H1 (cell line): ENCODE data around the gene HBA2. TPM values are rescaled to one million over a fixed set of nuclear protein-coding genes. Genes with fewer than 3 reads are reported as not detected.
"Not testable (repeated sequence)": the region's sequence is repeated elsewhere in the genome, so short reads cannot be mapped to it uniquely, and the experiment has no call there.

Experiments used
- CTCF ChIA-PET: fragments of 300-600 bp; sonication (Branson Sonifier 250); formaldehyde crosslinking; loops from one replicate; lab custom pipeline; 2021; ENCODE audit not compliant: partially characterized antibody; lab: Charles Lee
- POLR2A ChIA-PET: fragments of 300-600 bp; sonication (Branson Sonifier 250); formaldehyde crosslinking; loops from one replicate; lab custom pipeline; 2021; ENCODE audit warnings: inconsistent platforms; ENCODE audit not compliant: partially characterized antibody; lab: Charles Lee
- DNase-seq, 2 experiments: peaks; one replicate each; pipeline versions ENCODE4 v3.0.0 to v3.0.0-alpha.2; 2010 to 2022; ENCODE audit warnings: low spot score in 2 of 2, low read depth in 1 of 2, mixed read lengths in 1 of 2
- FAIRE-seq: peaks from 2 replicates; lab custom pipeline; 2011; peaks lifted over from hg19 to GRCh38; lab: Jason Lieb, UNC
- H2AFZ ChIP-seq: 2 replicates; pipeline ENCODE4 v1.8.1; 2012; ENCODE audit warnings: low read length, inconsistent platforms
- H2AK5ac ChIP-seq: 2 replicates; pipeline ENCODE4 v1.6.1; 2013; ENCODE audit warnings: low read depth, low read length
- H2BK120ac ChIP-seq: replicated peaks from 2 replicates; pipeline ENCODE3; 2013; ENCODE audit warnings: low read depth, low read length, inconsistent platforms
- H2BK12ac ChIP-seq: 2 replicates; pipeline ENCODE4 v1.6.1; 2013; ENCODE audit warnings: low read depth, low read length
- H2BK15ac ChIP-seq: 2 replicates; pipeline ENCODE4 v1.6.1; 2013; ENCODE audit warnings: low read length
- H2BK20ac ChIP-seq: 2 replicates; pipeline ENCODE4 v1.6.1; 2013; ENCODE audit warnings: low read length
- H2BK5ac ChIP-seq: 2 replicates; pipeline ENCODE4 v1.6.1; 2013; ENCODE audit warnings: low read depth, low read length
- H3K14ac ChIP-seq: 2 replicates; pipeline ENCODE4 v1.6.1; 2013; ENCODE audit warnings: inconsistent platforms; ENCODE audit not compliant: insufficient read length
- H3K18ac ChIP-seq: 2 replicates; pipeline ENCODE4 v1.6.1; 2013; ENCODE audit warnings: low read length; ENCODE audit errors: extremely low read depth
- H3K23ac ChIP-seq: 2 replicates; pipeline ENCODE4 v1.6.1; 2013; ENCODE audit warnings: inconsistent platforms; ENCODE audit not compliant: insufficient read length
- H3K23me2 ChIP-seq: 2 replicates; pipeline ENCODE4 v1.6.1; 2013; ENCODE audit warnings: low read depth, low read length
- H3K27ac ChIP-seq: 2 replicates; pipeline ENCODE4 v1.6.1; 2011; ENCODE audit warnings: low read depth, low read length, inconsistent platforms
- H3K27me3 ChIP-seq, 4 experiments: replicated peaks in 1 of 4; 1 replicate in 1 of 4; 2 replicates in 3 of 4; pipeline versions ENCODE4 v1.6.1 to v1.8.1; 2011 to 2013; ENCODE audit warnings: low read length in 3 of 4, mild to moderate bottlenecking in 3 of 4, inconsistent platforms in 2 of 4, mixed read lengths in 2 of 4, moderate library complexity in 1 of 4; ENCODE audit not compliant: control insufficient read depth in 3 of 4, insufficient read depth in 3 of 4; ENCODE audit errors: extremely low read depth in 1 of 4
- H3K36me3 ChIP-seq, 4 experiments: 2 replicates each; pipeline versions ENCODE4 v1.6.1 to v1.8.1; 2011 to 2013; ENCODE audit warnings: mild to moderate bottlenecking in 4 of 4, low read length in 3 of 4, moderate library complexity in 2 of 4, control low read depth in 1 of 4, inconsistent platforms in 1 of 4; ENCODE audit not compliant: insufficient read depth in 4 of 4, control insufficient read depth in 2 of 4
- H3K4ac ChIP-seq: replicated peaks from 2 replicates; pipeline ENCODE3; 2013; ENCODE audit warnings: low read length, low read depth, mixed read lengths, inconsistent platforms; ENCODE audit not compliant: insufficient read length
- H3K4me1 ChIP-seq, 4 experiments: replicated peaks in 1 of 4; 1 replicate in 1 of 4; 2 replicates in 3 of 4; pipeline versions ENCODE4 v1.6.1 to v1.8.1; 2011 to 2013; ENCODE audit warnings: low read length in 3 of 4, inconsistent platforms in 2 of 4, mixed read lengths in 1 of 4; ENCODE audit not compliant: insufficient read depth in 4 of 4, control insufficient read depth in 3 of 4
- H3K4me2 ChIP-seq, 2 experiments: 2 replicates each; pipeline versions ENCODE4 v1.6.1 to v1.8.1; 2011 to 2013; ENCODE audit warnings: low read depth in 2 of 2, low read length in 2 of 2, control low read depth in 1 of 2, inconsistent platforms in 1 of 2, mild to moderate bottlenecking in 1 of 2; ENCODE audit not compliant: insufficient read depth in 1 of 2
- H3K4me3 ChIP-seq, 4 experiments: fragments of 200-600, 300-600 bp in 1 of 4; sonication (generic), shearing (Covaris generic), sonication (Bioruptor Twin) in 1 of 4; 2 replicates each; pipeline versions ENCODE4 v1.5.1 to v1.8.1; 2011 to 2016; ENCODE audit warnings: low read length in 4 of 4, low read depth in 3 of 4, control low read depth in 2 of 4, inconsistent platforms in 2 of 4, mild to moderate bottlenecking in 2 of 4, mixed read lengths in 1 of 4, moderate library complexity in 1 of 4; ENCODE audit not compliant: insufficient read depth in 2 of 4; ENCODE audit errors: extremely low read depth in 1 of 4
- H3K56ac ChIP-seq: replicated peaks from 2 replicates; pipeline ENCODE3; 2013; ENCODE audit warnings: low read depth, mild to moderate bottlenecking, mixed read lengths, low read length, inconsistent platforms; ENCODE audit not compliant: insufficient read length
- H3K79me1 ChIP-seq: 2 replicates; pipeline ENCODE4 v1.6.1; 2013; ENCODE audit warnings: low read depth, low read length, control low read depth
- H3K79me2 ChIP-seq, 2 experiments: 2 replicates each; pipeline versions ENCODE4 v1.6.1 to v1.8.1; 2012 to 2013; ENCODE audit warnings: low read length in 2 of 2, mild to moderate bottlenecking in 2 of 2, inconsistent platforms in 1 of 2; ENCODE audit not compliant: insufficient read depth in 2 of 2, control insufficient read depth in 1 of 2
- H3K9ac ChIP-seq, 4 experiments: replicated peaks in 1 of 4; 1 replicate in 1 of 4; 2 replicates in 3 of 4; pipeline versions ENCODE4 v1.6.1 to v1.8.1; 2011 to 2013; ENCODE audit warnings: low read depth in 3 of 4, low read length in 3 of 4, control low read depth in 2 of 4, mild to moderate bottlenecking in 2 of 4, moderate library complexity in 2 of 4, inconsistent platforms in 1 of 4; ENCODE audit errors: extremely low read depth in 1 of 4
- H3K9me3 ChIP-seq, 2 experiments: 2 replicates each; pipeline versions ENCODE4 v1.6.1 to v1.8.1; 2012 to 2013; ENCODE audit warnings: mild to moderate bottlenecking in 2 of 2, moderate library complexity in 2 of 2, control low read depth in 1 of 2, inconsistent platforms in 1 of 2, low read depth in 1 of 2, low read length in 1 of 2, mixed read lengths in 1 of 2; ENCODE audit not compliant: insufficient read depth in 2 of 2
- H4K20me1 ChIP-seq, 2 experiments: replicated peaks in 1 of 2; 2 replicates each; pipeline versions ENCODE3 to v1.8.1; 2011 to 2013; ENCODE audit warnings: inconsistent platforms in 2 of 2, low read length in 2 of 2, mild to moderate bottlenecking in 1 of 2; ENCODE audit not compliant: insufficient read depth in 2 of 2, control insufficient read depth in 1 of 2
- H4K5ac ChIP-seq: 2 replicates; pipeline ENCODE4 v1.6.1; 2013; ENCODE audit warnings: low read length, low read depth, mixed read lengths, inconsistent platforms; ENCODE audit not compliant: insufficient read length
- H4K8ac ChIP-seq: 2 replicates; pipeline ENCODE4 v1.8.0; 2013; ENCODE audit warnings: mild to moderate bottlenecking, moderate library complexity, low read length, inconsistent platforms; ENCODE audit not compliant: insufficient read depth; ENCODE audit errors: extremely low read depth
- H4K91ac ChIP-seq: replicated peaks from 2 replicates; pipeline ENCODE3; 2013; ENCODE audit warnings: low read length, mixed read lengths, inconsistent platforms; ENCODE audit not compliant: insufficient read length
- EZH2 ChIP-seq: fragments of 200-600 bp; sonication (generic); IDR thresholded peaks from 2 replicates; pipeline ENCODE4 v1.7.1; 2012; ENCODE audit warnings: low read depth, mild to moderate bottlenecking, moderate library complexity, low read length, inconsistent platforms; ENCODE audit not compliant: severe bottlenecking
- WGBS, 2 experiments: shearing (Covaris generic) in 1 of 2; methylation state at CpG; one replicate each; pipeline versions ENCODE4 v1.1.6 to v1.1.7; 2013 to 2015; ENCODE audit warnings: low lambda C conversion rate in 2 of 2, mixed read lengths in 2 of 2, inconsistent platforms in 1 of 2, low coverage in 1 of 2, missing lambda C conversion rate in 1 of 2; ENCODE audit not compliant: insufficient replicate concordance in 2 of 2, insufficient coverage in 1 of 2, insufficient read length in 1 of 2; ENCODE audit errors: extremely low coverage in 1 of 2, missing lambda C conversion rate in 1 of 2; 5-methylcytosine and 5-hydroxymethylcytosine counted together
- polyA plus RNA-seq, 7 experiments: library from polyadenylated mRNA; depleted of rRNA in 3 of 7; stranded (reverse) in 5 of 7; unstranded in 2 of 7; fragments of >200 nt in 5 of 7; fragments of 200-250 nt in 2 of 7; gene quantifications; 1 replicate in 5 of 7; 2 replicates in 1 of 7; 4 replicates in 1 of 7; pipeline versions ENCODE4 v1.2.1 to v1.2.3, GENCODE V29; 2011 to 2013; ENCODE audit warnings: missing spikeins in 2 of 7, mixed read lengths in 2 of 7
- total RNA-seq: library from RNA; stranded (reverse); fragmentation: NEBNext Ultra II Directional; extraction: Animal tissue kit (Norgen Biotek cat#: 25700); gene quantifications from 2 replicates; pipeline ENCODE4 v1.2.1, GENCODE V29; 2021

HBA2 gene
- total and polyA plus RNA-seq, 2 of the 8 experiments (the other 6 are each of a cell fraction or from before 2014, with no cell fraction given): 6.1 TPM; not detected in 1

- H3K56ac ChIP-seq, DNase-seq, H2BK15ac ChIP-seq, H2BK5ac ChIP-seq, H4K8ac ChIP-seq, H3K9ac ChIP-seq, H2BK12ac ChIP-seq, H4K91ac ChIP-seq, H2AK5ac ChIP-seq, H4K5ac ChIP-seq, H3K4me2 ChIP-seq, H3K36me3 ChIP-seq, H3K18ac ChIP-seq, H3K4ac ChIP-seq, H3K14ac ChIP-seq, FAIRE-seq, H2BK20ac ChIP-seq, H3K27ac ChIP-seq, H3K23me2 ChIP-seq, POLR2A ChIA-PET, H2AFZ ChIP-seq, H3K79me2 ChIP-seq, H3K4me3 ChIP-seq, CTCF ChIA-PET, H2BK120ac ChIP-seq, H3K9me3 ChIP-seq, H3K23ac ChIP-seq, H3K79me1 ChIP-seq: not testable (repeated sequence)
- WGBS, 2 experiments: 15% methylated on average over 13 of the region's 44 CpGs; no CpG with 5 or more reads in 1 of the 2 experiments
- Histone ChIP-seq H3K27me3 (peaks cover 54 to 83% (median 74%) of the 10 kb centered on the region in 4 experiments), H4K20me1 (peaks cover 8 to 20% of the 10 kb centered on the region in 2 experiments), H3K4me1 (peaks cover 0 to 12% (median 1%) of the 10 kb centered on the region in 4 experiments; a peak in 4 of 7 replicates)
- peak; percentile 45 for TF ChIP-seq EZH2
Observed at GRCh38 chr16:173211-173854, 657 bp downstream of the HBA2 start.
